ENCODE results near the gene COL4A6. TPM values are rescaled to one million over a fixed set of nuclear protein-coding genes. Genes with fewer than 3 reads are reported as not detected.
A peak's percentile ranks its signal among the peaks of the same experiment; 100 is the strongest.

The COL4A6 gene
- total RNA-seq, 3 donors from 2014 or later: 6.9 to 13.9 (median 10.7) TPM

- H3K4me3 ChIP-seq: no peak overlapping the region
- TF ChIP-seq, protein P1, sequence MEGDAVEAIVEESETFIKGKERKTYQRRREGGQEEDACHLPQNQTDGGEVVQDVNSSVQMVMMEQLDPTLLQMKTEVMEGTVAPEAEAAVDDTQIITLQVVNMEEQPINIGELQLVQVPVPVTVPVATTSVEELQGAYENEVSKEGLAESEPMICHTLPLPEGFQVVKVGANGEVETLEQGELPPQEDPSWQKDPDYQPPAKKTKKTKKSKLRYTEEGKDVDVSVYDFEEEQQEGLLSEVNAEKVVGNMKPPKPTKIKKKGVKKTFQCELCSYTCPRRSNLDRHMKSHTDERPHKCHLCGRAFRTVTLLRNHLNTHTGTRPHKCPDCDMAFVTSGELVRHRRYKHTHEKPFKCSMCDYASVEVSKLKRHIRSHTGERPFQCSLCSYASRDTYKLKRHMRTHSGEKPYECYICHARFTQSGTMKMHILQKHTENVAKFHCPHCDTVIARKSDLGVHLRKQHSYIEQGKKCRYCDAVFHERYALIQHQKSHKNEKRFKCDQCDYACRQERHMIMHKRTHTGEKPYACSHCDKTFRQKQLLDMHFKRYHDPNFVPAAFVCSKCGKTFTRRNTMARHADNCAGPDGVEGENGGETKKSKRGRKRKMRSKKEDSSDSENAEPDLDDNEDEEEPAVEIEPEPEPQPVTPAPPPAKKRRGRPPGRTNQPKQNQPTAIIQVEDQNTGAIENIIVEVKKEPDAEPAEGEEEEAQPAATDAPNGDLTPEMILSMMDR (IDR thresholded peaks at IDR 0.05): no peak
- TF ChIP-seq POLR2A (IDR thresholded peaks at IDR 0.05) (no peak), POLR2AphosphoS5 (IDR thresholded peaks at IDR 0.05) (no peak)
- H3K4me1 ChIP-seq: no peaks in the 10 kb centered on the region
- no peaks in the 10 kb centered on the region for H3K36me3 ChIP-seq
- intact Hi-C loops (cut with DNase I; ENCODE audit: low total_unique reads): no loop called here
- peaks cover 0 to 35% of the 10 kb centered on the region in 2 donors for H3K27me3 ChIP-seq
- no peak for DNase-seq (ENCODE audit: low spot score in 2 of 2)
- no peaks in the 10 kb centered on the region for H3K9me3 ChIP-seq
- H3K27ac ChIP-seq: no peak overlapping the region
These were observed 129.1 kb downstream of the COL4A6 start for GRCh38 chrX:108309144-108309543.

- Histone ChIP-seq H3K27me3 (peaks cover 0 to 44% of the 10 kb centered on the region in 2 donors), H3K27ac (no peak overlapping the region), H3K9me3 (no peaks in the 10 kb centered on the region), H3K4me1 (no peaks in the 10 kb centered on the region), H3K36me3 (no peaks in the 10 kb centered on the region), H3K4me3 (no peak overlapping the region)
- TF ChIP-seq POLR2A (IDR thresholded peaks at IDR 0.05) (no peak), POLR2AphosphoS5 (IDR thresholded peaks at IDR 0.05) (no peak)
- TF ChIP-seq, protein P1 (IDR thresholded peaks at IDR 0.05): no peak
- DNase-seq (ENCODE audit: low spot score in 2 of 2): peak in 1 of 2 donors; percentile 41
- intact Hi-C loops (cut with DNase I; ENCODE audit: low total_unique reads): no loop called here
These were observed 130.8 kb downstream of the COL4A6 start for GRCh38 chrX:108307132-108308085.

GRCh38 chrX:108306086-108306485 is 132.1 kb downstream of the COL4A6 start:
- DNase-seq (ENCODE audit: low spot score in 2 of 2): no peak
- H3K4me1 ChIP-seq: no peaks in the 10 kb centered on the region
- H3K27me3 ChIP-seq: peaks cover 0 to 43% of the 10 kb centered on the region in 2 donors
- H3K4me3 ChIP-seq: no peak overlapping the region
- TF ChIP-seq POLR2A (IDR thresholded peaks at IDR 0.05): no peak
- TF ChIP-seq, protein P1 (IDR thresholded peaks at IDR 0.05): no peak
- no peak for TF ChIP-seq POLR2AphosphoS5 (IDR thresholded peaks at IDR 0.05)
- intact Hi-C loops (cut with DNase I; ENCODE audit: low total_unique reads): no loop called here
- no peak overlapping the region for H3K27ac ChIP-seq
- no peaks in the 10 kb centered on the region for H3K36me3 ChIP-seq
- H3K9me3 ChIP-seq: no peaks in the 10 kb centered on the region

GRCh38 chrX:108304757-108305156 is 133.5 kb downstream of the COL4A6 start:
- H3K36me3 ChIP-seq: no peaks in the 10 kb centered on the region
- no peak for TF ChIP-seq POLR2A (IDR thresholded peaks at IDR 0.05)
- H3K4me3 ChIP-seq: no peak overlapping the region
- no peak for DNase-seq (ENCODE audit: low spot score in 2 of 2)
- no peaks in the 10 kb centered on the region for H3K9me3 ChIP-seq
- H3K4me1 ChIP-seq: no peaks in the 10 kb centered on the region
- peaks cover 0 to 47% of the 10 kb centered on the region in 2 donors for H3K27me3 ChIP-seq
- H3K27ac ChIP-seq: no peak overlapping the region
- intact Hi-C loops (cut with DNase I; ENCODE audit: low total_unique reads): no loop called here

DNA sequence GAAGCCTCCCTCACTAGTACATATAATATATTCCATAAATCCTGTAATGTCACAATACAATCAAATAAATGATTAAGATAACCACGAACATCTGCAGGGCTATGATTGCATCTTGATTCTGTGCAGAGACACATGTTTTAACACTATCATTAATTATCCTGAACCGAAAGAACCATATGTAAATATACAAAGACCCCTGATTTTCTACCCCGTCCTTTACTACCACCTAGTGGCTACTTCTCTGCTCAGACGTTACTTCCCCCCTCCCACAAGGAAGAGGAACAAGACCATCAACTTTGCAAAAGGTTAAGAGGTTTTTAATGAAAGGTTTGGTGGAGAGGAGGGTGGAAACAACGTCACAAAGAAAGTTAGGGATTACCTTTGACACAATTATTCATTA is 134.0 kb downstream of the COL4A6 start:
- Histone ChIP-seq H3K9me3 (no peaks in the 10 kb centered on the region), H3K36me3 (no peaks in the 10 kb centered on the region), H3K27me3 (peaks cover 0 to 50% of the 10 kb centered on the region in 2 donors), H3K4me1 (no peaks in the 10 kb centered on the region), H3K27ac (no peak overlapping the region), H3K4me3 (no peak overlapping the region)
- TF ChIP-seq POLR2A (IDR thresholded peaks at IDR 0.05) (no peak), POLR2AphosphoS5 (IDR thresholded peaks at IDR 0.05) (no peak)
- TF ChIP-seq, protein P1 (IDR thresholded peaks at IDR 0.05): no peak
- DNase-seq (ENCODE audit: low spot score in 2 of 2): no peak
- intact Hi-C loops (cut with DNase I; ENCODE audit: low total_unique reads): no loop called here

Measured in breast epithelium (tissue), 4 donors.